DND-41 (cell line): Measurements from ENCODE around the gene TCF12.

ENCODE experiments used
- CTCF ChIP-seq: IDR thresholded peaks from 2 replicates; pipeline ENCODE4 v1.5.1; 2012; ENCODE audit warnings: borderline replicate concordance, low read length, moderate library complexity, mild to moderate bottlenecking; ENCODE audit not compliant: poor library complexity, severe bottlenecking; ENCODE audit errors: extremely low read depth
- EZH2 ChIP-seq: IDR thresholded peaks from 3 replicates; pipeline ENCODE4 v1.6.1; 2012; ENCODE audit warnings: borderline replicate concordance, low read depth, mild to moderate bottlenecking, moderate library complexity, low read length, inconsistent platforms; ENCODE audit not compliant: severe bottlenecking

GRCh38 chr15:56919031-56919608 is 676 bp downstream of the TCF12 start:
- TF ChIP-seq CTCF, result no peak
- no peak for TF ChIP-seq EZH2
